H54 (cell line): ENCODE measurements around the gene IL17RB.

Source experiments
- DNase-seq: peaks from one replicate; pipeline ENCODE4 v3.0.0; 2011; ENCODE audit warnings: low spot score, mixed read lengths; ENCODE audit not compliant: insufficient read length
- FAIRE-seq: peaks from 3 replicates; lab custom pipeline; 2011; peaks lifted over from hg19 to GRCh38; lab: Jason Lieb, UNC
- POLR2A ChIP-seq: IDR thresholded peaks from 2 replicates; pipeline ENCODE4 v1.6.1; 2011; ENCODE audit warnings: low read depth, mild to moderate bottlenecking, low read length

The IL17RB gene

DNA sequence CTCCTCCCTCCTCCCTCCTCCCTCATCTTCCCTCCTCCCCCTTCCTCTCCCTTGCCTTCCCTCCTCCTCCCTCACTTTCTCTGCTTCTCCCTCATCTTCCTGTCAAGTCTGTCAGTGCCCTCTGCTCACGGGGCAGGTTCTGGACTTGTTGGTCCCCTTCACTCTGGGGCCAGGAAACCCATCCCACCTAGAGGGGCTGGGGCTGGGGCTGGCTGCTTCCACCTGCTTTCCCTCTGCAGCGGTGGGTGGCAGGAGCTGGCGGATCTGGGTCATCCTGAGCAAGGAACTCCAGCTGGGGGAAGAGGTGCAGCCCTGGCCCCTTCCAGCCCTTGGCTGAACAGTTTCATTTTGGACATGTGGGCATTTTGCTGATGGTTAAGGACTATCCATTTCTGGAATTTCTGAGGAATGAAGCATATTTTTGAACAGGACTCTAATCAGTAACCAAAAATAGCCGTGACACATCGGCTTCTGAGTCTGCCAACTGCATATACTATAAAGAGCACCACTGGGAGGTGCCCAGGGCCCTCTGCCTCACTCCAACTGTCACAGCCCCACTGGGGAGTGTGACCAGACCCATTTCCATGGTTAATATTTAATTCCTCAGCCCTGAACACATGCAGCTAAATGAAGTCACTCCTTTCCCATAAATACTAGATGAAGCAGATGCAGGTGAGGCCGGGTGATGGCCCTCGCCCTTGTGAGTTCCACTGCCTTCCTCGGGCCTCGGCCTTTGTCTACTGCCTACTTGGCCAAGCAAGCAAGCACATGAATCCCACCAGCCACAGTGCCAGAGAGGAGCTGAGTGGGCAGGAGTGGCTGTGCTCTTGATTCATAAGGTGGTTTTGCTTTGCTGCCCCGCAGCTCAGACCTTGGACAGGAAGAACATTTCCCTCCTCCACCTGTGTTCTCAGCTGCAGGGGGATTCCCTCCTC is 39.9 kb upstream of the IL17RB start:
- FAIRE-seq, result no peak
- peak; percentile 62 for DNase-seq
- peak; percentile 7; the same call in 1 of the 2 replicates for TF ChIP-seq POLR2A

GRCh38 chr3:53807117-53807810 is 39.1 kb upstream of the IL17RB start:
- FAIRE-seq (no peak), DNase-seq (no peak)
- no peak for TF ChIP-seq POLR2A

DNA sequence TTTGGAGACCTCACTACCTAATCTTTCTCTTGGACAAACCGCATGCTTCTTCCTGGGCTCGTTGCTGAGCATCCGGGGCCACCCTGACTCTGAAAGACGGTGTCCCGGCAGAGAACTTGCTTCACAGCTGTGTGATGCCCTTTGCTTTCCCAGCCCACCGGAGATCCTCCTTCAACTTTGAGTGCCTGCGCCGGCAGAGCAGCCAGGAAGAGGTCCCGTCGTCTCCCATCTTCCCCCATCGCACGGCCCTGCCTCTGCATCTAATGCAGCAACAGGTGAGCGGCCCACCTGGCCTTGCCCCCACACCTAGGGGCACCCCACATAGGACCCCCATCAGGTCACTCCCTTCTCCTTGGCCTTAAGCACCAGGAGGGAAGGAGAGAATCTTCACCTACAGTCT is 37.9 kb upstream of the IL17RB start:
- TF ChIP-seq POLR2A, result no peak
- DNase-seq (no peak), FAIRE-seq (no peak)

DNA sequence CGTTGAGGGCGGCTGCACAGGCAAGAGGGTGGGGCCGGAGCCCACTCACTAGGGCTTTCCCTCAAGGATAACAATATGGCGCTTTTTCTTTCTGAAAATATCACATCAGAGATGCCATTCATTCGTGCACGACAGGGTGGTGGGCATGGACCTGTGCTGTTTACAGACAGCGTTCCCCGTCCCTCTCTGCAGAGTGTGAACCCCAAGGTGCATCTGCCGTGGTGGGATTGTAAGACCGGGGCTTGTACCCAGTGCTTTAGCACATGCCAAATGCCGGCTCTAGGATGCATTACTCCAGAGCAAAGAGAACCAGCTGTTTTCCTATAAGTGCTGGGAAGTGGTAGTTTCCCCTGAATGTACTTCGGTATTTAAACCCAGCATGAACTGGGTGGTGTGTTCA is 37.1 kb upstream of the IL17RB start:
- no peak for TF ChIP-seq POLR2A
- FAIRE-seq, result no peak

DNA sequence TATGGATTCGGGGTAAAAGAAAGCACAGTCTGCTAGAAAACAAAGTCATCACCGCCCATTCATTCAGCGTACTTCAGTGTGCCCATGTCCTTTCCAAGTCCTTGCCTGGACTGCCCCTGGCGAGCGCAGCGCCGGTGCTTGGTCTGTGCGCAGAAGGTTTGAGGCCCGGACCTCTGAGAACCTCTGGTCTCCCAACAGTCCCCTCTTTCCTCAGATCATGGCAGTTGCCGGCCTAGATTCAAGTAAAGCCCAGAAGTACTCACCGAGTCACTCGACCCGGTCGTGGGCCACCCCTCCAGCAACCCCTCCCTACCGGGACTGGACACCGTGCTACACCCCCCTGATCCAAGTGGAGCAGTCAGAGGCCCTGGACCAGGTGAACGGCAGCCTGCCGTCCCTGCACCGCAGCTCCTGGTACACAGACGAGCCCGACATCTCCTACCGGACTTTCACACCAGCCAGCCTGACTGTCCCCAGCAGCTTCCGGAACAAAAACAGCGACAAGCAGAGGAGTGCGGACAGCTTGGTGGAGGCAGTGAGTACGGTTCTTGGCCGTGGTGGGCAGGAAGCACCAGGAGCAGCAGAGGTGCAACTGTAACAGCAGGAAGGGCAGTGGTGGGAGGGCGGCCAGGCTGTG is 36.5 kb upstream of the IL17RB start:
- DNase-seq (no peak), FAIRE-seq (no peak)
- TF ChIP-seq POLR2A, result no peak

More for the DNA sequence above, 37.1 kb upstream of the IL17RB start:
- no peak for DNase-seq

DNA sequence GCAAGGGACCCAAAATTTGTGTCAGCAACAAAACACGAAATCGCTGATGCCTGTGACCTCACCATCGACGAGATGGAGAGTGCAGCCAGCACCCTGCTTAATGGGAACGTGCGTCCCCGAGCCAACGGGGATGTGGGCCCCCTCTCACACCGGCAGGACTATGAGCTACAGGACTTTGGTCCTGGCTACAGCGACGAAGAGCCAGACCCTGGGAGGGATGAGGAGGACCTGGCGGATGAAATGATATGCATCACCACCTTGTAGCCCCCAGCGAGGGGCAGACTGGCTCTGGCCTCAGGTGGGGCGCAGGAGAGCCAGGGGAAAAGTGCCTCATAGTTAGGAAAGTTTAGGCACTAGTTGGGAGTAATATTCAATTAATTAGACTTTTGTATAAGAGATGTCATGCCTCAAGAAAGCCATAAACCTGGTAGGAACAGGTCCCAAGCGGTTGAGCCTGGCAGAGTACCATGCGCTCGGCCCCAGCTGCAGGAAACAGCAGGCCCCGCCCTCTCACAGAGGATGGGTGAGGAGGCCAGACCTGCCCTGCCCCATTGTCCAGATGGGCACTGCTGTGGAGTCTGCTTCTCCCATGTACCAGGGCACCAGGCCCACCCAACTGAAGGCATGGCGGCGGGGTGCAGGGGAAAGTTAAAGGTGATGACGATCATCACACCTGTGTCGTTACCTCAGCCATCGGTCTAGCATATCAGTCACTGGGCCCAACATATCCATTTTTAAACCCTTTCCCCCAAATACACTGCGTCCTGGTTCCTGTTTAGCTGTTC is 35.0 kb upstream of the IL17RB start:
- DNase-seq, result no peak
- no peak for TF ChIP-seq POLR2A
- FAIRE-seq, result no peak

GRCh38 chr3:53812434-53812833 is 33.9 kb upstream of the IL17RB start:
- FAIRE-seq (no peak), DNase-seq (no peak)
- no peak for TF ChIP-seq POLR2A

DNA sequence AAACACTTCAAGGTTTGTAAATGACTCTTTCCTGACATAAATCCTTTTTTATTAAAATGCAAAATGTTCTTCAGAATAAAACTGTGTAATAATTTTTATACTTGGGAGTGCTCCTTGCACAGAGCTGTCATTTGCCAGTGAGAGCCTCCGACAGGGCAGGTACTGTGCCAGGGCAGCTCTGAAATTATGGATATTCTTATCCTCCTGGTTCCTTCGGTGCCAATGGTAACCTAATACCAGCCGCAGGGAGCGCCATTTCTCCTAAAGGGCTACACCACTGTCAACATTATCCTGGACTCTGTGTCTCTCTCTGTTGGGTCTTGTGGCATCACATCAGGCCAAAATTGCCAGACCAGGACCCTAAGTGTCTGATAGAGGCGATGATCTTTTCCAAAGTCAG is 33.1 kb upstream of the IL17RB start:
- no peak for TF ChIP-seq POLR2A
- no peak for FAIRE-seq
- DNase-seq, result no peak

DNA sequence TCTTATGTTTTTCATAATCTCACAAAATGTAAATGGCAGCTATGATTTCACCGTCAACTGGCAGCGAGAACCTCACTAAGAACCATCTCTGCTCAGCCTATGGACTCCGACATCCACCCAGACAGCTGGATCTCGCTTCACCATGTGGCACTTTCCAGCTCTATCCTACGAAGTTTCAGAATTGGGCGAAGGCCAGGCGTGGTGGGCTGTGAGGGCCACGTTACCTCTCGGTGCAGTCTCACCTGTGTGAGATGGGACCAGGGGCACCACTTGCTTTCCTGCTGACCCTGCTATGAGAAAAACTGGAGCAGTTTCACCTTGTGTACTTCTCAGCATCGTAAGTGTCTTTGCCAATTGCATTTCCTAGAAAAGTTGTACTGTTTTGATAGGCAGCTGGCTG is 32.5 kb upstream of the IL17RB start:
- TF ChIP-seq POLR2A, result no peak
- FAIRE-seq (no peak), DNase-seq (no peak)

DNA sequence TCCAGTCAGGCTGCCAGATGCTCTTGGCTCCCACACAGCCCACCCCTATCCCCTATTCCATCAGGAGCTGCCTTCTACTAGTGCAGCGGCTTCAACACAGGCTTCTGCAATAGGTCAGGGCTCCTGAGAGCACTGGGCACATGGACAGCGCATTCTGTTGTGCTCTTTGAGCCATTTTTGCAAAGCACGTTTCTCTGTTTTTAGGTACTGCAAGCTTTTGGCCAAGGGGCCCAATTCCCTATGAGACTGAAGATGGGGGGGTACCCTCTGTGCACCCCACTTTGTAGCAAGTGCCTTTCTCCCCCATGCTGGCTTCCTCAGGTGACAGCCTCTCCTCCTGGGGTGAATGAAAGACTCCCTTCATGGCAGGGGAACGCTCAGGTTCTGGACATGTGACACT is 31.3 kb upstream of the IL17RB start:
- no peak for TF ChIP-seq POLR2A
- FAIRE-seq (no peak), DNase-seq (no peak)

DNA sequence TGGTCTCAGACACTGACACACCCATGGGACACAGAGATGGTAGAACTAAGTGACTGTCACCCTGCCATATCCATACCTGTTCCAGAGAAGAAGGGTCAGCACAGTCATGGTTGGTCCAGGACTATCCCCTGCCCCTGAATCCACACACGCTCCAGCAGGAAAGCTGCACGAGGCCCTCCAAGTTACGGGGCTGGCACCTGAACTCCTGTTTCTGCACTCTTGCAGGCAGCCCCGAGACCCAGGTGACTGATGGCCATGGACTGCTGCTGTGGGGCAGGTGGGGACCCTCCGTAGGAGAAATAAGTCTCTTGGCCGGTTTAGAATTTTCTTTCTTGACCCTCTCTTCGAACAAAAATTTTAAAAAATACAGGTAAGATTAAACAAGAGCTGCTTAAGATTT is 30.7 kb upstream of the IL17RB start:
- no peak for TF ChIP-seq POLR2A
- FAIRE-seq (no peak), DNase-seq (no peak)

DNA sequence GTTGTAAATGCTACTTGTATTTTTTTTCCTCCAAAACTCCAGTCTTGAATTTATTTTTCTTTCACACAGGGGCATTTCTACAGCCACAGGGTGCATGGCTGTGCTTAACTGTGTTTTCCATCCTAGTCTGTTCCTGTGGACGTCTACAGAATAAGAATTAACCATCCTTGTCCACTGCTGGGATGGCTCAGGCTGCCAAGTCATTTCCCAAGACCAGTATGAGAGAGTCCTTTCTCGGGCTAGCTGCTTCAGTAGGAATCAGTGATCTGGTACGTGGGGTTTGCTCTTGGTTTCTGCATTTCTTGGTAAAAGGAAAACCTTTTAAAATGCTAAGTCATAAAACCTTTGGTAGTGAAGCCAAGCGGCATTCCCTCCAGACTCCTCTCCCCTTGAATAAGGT is 29.9 kb upstream of the IL17RB start:
- TF ChIP-seq POLR2A, result no peak
- FAIRE-seq (no peak), DNase-seq (no peak)

DNA sequence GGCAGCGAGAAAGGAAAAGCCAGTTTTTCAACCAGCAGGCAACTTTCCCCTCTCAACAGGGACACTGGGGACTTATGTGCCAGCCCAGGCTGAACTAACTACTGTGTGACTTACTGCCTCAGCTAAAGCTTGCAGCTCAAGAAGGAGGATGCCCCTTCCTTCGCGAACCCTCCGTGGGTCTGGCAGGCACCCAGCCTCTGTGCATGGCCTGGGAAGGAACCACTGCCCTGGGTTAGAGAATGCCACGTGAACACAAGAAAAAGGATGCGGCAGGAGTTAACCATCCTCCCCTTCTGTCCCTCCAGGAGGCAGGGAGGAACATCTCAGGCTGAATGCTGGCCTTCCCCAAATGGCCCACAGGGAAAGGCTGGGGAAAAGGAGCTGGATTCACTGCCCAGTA is 29.2 kb upstream of the IL17RB start:
- FAIRE-seq (no peak), DNase-seq (no peak)
- no peak for TF ChIP-seq POLR2A
